ENCODE data around the gene KCNJ14. TPM values are rescaled to one million over a fixed set of nuclear protein-coding genes. Genes with fewer than 3 reads are reported as not detected.
A peak's percentile ranks its signal among the peaks of the same experiment; 100 is the strongest.

The KCNJ14 gene
- total RNA-seq, 1 donor from 2014 or later, result 0.27 TPM

DNA sequence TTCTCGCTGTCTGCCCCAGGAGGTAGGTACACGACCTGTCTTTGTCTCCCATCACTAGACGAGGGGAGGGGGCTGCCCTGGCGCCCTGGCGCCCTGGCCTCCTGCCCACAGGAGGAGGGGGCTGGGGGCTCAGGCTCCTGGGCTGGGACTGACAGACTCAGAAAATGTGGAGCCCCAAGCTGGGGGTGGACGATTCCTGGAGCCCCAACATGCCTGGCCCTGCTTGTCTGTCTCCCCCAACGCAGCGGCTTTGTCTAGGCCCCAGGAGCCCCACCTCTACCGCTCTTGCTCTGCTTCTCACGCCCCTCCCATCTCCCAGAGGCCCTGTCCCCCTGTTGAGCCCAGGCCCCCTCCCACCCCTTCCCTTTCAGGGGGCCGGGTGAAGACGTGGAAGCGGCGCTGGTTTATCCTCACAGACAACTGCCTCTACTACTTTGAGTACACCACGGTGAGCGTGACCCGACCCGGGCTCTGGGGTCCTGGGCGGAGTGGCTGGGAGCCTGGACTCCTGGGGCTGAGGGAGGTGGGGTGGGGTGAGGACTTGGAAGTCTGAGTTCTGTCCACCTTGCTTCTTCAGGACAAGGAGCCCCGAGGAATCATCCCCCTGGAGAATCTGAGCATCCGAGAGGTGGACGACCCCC, 22.4 kb downstream of the KCNJ14 start:
- DNase-seq, result no peak
- intact Hi-C loops (cut with micrococcal nuclease), result no loop called here

DNA sequence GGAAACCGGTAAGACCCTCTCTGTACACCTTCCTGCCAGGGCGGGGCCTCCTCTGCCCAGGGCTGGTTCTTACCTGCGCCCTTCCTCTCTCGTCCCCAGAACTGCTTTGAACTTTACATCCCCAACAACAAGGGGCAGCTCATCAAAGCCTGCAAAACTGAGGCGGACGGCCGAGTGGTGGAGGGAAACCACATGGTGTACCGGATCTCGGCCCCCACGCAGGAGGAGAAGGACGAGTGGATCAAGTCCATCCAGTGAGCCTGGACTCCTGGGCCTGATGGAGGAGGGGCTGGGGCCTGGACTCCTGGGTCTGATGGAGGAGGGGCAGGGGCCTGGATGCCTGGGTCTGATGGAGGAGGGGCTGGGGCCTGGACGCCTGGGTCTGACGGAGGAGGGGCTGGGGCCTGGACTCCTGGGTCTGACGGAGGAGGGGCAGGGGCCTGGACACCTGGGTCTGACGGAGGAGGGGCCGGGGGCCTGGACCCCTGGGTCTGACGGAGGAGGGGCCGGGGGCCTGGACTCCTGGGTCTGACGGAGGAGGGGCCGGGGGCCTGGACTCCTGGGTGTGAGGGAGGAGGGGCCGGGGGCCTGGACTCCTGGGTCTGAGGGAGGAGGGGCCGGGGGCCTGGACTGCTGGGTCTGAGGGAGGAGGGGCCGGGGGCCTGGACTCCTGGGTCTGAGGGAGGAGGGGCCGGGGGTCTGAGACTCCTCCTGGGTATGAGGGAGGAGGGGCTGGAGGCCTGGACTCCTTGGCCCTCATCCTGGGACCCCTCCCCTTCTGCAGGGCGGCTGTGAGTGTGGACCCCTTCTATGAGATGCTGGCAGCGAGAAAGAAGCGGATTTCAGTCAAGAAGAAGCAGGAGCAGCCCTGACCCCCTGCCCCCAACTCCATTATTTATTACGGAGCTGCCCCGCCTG, 23.2 kb downstream of the KCNJ14 start:
- Histone ChIP-seq H3K27ac (replicated peaks) (no peak overlapping the region), H3K36me3 (peaks cover 56% of the 10 kb centered on the region), H3K9me3 (replicated peaks) (no peaks in the 10 kb centered on the region), H3K4me3 (no peak overlapping the region), H3K4me1 (peaks cover 28% of the 10 kb centered on the region), H3K27me3 (ENCODE audit: low read depth) (no peaks in the 10 kb centered on the region)
- no peak for DNase-seq
- intact Hi-C loops (cut with micrococcal nuclease), result no loop called here
- TF ChIP-seq, protein P1, sequence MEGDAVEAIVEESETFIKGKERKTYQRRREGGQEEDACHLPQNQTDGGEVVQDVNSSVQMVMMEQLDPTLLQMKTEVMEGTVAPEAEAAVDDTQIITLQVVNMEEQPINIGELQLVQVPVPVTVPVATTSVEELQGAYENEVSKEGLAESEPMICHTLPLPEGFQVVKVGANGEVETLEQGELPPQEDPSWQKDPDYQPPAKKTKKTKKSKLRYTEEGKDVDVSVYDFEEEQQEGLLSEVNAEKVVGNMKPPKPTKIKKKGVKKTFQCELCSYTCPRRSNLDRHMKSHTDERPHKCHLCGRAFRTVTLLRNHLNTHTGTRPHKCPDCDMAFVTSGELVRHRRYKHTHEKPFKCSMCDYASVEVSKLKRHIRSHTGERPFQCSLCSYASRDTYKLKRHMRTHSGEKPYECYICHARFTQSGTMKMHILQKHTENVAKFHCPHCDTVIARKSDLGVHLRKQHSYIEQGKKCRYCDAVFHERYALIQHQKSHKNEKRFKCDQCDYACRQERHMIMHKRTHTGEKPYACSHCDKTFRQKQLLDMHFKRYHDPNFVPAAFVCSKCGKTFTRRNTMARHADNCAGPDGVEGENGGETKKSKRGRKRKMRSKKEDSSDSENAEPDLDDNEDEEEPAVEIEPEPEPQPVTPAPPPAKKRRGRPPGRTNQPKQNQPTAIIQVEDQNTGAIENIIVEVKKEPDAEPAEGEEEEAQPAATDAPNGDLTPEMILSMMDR (IDR thresholded peaks at IDR 0.05; ENCODE audit: borderline replicate concordance), result no peak

More for the DNA sequence above, 22.4 kb downstream of the KCNJ14 start:
- no peaks in the 10 kb centered on the region for H3K27me3 ChIP-seq (ENCODE audit: low read depth)
- H3K9me3 ChIP-seq (replicated peaks), result no peaks in the 10 kb centered on the region
- H3K4me1 ChIP-seq, result peaks cover 28% of the 10 kb centered on the region
- H3K36me3 ChIP-seq, result peaks cover 63% of the 10 kb centered on the region
- TF ChIP-seq, protein P1 (IDR thresholded peaks at IDR 0.05; ENCODE audit: borderline replicate concordance), result no peak
- H3K27ac ChIP-seq (replicated peaks), result no peak overlapping the region
- H3K4me3 ChIP-seq, result no peak overlapping the region

DNA sequence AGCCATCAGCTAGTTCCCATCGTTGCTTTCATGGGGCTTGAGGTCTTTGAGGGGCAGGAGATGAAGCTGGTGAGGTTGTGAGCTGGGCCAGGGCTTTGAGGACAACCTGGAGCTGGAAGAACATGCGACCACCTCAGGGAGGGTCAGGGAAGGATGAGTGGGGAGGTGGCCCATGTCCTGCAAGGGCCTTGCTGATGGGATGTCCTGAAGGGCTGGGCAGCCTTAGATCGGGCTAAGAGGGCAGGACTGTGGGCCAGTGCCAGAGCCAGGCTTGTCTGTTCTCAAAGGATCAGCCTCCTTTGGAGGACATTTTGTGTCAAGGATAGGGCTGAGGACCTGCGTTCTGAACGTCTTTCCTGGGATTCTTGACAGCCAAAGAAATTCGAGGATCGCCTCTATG, 24.3 kb downstream of the KCNJ14 start:
- no peaks in the 10 kb centered on the region for H3K27me3 ChIP-seq (ENCODE audit: low read depth)
- H3K4me3 ChIP-seq, result peak overlapping the region; percentile 73
- H3K4me1 ChIP-seq, result peaks cover 28% of the 10 kb centered on the region
- DNase-seq, result no peak
- H3K9me3 ChIP-seq (replicated peaks), result no peaks in the 10 kb centered on the region
- peaks cover 45% of the 10 kb centered on the region for H3K36me3 ChIP-seq
- TF ChIP-seq, protein P1 (IDR thresholded peaks at IDR 0.05; ENCODE audit: borderline replicate concordance), result no peak
- H3K27ac ChIP-seq (replicated peaks), result peak overlapping the region; percentile 94
- intact Hi-C loops (cut with micrococcal nuclease), result no loop called here

DNA sequence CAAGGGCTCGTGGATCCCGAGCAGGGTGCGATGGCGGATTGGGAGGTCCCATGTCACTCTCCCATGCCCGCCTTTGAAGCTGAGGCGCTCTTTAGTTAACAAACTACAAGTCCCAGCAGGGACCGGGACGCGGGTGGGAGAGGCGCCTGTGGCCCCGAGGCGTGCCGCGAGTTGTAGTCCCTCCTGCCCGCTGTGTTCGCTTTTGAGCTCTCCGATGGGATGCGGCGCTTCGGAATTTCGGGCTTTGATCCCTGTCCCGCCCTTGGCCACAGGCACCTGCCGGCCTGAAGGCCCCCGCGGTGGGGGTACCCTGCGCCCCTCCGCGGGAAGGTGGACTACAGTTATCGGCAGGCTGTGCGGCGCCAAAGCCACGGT, 24.8 kb downstream of the KCNJ14 start:
- H3K4me1 ChIP-seq, result peaks cover 28% of the 10 kb centered on the region
- TF ChIP-seq, protein P1 (IDR thresholded peaks at IDR 0.05; ENCODE audit: borderline replicate concordance), result no peak
- peak; percentile 70 for DNase-seq
- H3K36me3 ChIP-seq, result peaks cover 40% of the 10 kb centered on the region
- no peaks in the 10 kb centered on the region for H3K27me3 ChIP-seq (ENCODE audit: low read depth)
- intact Hi-C loops (cut with micrococcal nuclease), result no loop called here
- no peaks in the 10 kb centered on the region for H3K9me3 ChIP-seq (replicated peaks)
- peak overlapping the region; percentile 94 for H3K27ac ChIP-seq (replicated peaks)
- H3K4me3 ChIP-seq, result peak overlapping the region; percentile 73

DNA sequence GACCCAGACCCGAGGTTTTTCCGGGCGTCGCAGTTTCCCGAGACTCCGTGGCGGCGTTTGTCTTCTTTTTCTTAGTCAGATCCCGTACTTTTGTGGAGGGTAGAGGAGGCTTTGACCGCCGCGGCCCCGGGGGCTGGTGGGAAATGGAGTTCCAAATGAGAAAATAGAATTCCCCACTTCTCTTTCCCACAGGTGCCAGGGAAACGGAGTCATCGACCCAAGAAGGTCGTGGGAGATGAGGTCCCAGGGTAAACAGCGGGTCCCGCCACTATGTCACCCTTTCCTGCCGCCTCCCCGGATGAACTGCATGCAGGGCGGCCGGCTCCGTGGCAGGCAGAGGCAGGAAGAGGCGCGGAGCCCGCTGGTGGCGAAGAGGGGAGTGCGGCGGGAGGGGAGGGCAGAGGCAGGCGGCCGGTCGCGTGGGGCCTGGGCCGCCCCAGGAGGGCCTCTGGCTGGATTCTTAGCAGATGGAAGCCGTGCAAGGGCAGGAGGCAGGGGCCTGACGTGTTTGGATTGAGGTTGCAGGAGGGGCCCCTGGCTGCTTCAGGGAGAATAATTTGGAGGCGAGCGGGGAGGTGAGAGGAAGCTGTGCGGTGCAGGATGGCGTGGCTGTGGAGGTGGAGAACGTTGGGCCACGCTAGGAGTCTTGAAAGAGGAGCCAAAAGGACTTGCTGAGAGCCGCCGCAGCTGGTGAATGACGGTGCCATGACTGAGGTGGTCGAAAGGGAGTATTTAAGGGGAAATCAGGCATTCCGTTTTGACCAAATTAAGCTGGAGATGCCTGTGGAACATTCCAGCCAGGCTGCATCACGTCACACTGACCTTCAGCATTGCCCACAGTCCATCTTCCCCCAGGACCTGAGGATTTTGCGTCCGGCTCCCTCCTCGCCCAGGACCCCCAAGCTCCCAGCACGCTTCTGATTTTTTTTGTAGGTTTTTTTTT, 25.5 kb downstream of the KCNJ14 start:
- H3K9me3 ChIP-seq (replicated peaks), result no peaks in the 10 kb centered on the region
- H3K27me3 ChIP-seq (ENCODE audit: low read depth), result no peaks in the 10 kb centered on the region
- peaks cover 33% of the 10 kb centered on the region for H3K36me3 ChIP-seq
- peak; percentile 56 for DNase-seq
- H3K27ac ChIP-seq (replicated peaks), result peak overlapping the region; percentile 94
- peak overlapping the region; percentile 73 for H3K4me3 ChIP-seq
- TF ChIP-seq, protein P1 (IDR thresholded peaks at IDR 0.05; ENCODE audit: borderline replicate concordance), result no peak
- intact Hi-C loops (cut with micrococcal nuclease), result no loop called here
- H3K4me1 ChIP-seq, result peaks cover 28% of the 10 kb centered on the region
